Measurements from ENCODE around the gene PERCC1.

PERCC1 gene

GRCh38 chr16:1390239-1390779, 40.6 kb upstream of the PERCC1 start:
- TF ChIP-seq, protein P1, sequence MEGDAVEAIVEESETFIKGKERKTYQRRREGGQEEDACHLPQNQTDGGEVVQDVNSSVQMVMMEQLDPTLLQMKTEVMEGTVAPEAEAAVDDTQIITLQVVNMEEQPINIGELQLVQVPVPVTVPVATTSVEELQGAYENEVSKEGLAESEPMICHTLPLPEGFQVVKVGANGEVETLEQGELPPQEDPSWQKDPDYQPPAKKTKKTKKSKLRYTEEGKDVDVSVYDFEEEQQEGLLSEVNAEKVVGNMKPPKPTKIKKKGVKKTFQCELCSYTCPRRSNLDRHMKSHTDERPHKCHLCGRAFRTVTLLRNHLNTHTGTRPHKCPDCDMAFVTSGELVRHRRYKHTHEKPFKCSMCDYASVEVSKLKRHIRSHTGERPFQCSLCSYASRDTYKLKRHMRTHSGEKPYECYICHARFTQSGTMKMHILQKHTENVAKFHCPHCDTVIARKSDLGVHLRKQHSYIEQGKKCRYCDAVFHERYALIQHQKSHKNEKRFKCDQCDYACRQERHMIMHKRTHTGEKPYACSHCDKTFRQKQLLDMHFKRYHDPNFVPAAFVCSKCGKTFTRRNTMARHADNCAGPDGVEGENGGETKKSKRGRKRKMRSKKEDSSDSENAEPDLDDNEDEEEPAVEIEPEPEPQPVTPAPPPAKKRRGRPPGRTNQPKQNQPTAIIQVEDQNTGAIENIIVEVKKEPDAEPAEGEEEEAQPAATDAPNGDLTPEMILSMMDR (IDR thresholded peaks at IDR 0.05; ENCODE audit: control insufficient read depth, insufficient read depth, low read depth, low read length, missing control alignments): no peak
- no peak for DNase-seq (ENCODE audit: low read depth)
- H3K4me3 ChIP-seq (ENCODE audit: control insufficient read depth, low read depth, low read length): no peak overlapping the region

DNA sequence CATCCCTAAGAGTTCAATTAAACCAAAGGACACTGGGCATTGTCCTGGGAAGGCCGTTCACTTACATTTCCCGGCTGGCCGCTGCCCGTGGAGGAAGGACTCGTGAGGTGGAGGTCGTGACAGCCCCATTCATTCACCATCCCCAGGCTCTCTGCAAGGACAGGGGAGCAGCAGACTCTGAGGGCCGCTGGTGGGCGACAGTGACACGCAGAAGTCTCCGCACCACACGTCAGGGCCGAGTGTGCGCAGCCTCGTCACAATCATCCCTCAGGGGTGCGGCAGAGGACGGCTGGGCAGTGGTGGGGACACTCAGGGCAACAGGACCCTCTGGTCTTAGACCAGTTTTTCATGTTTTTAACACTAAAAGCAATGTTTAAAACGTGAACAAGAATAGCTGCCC, 38.1 kb upstream of the PERCC1 start:
- TF ChIP-seq, protein P1 (IDR thresholded peaks at IDR 0.05; ENCODE audit: control insufficient read depth, insufficient read depth, low read depth, low read length, missing control alignments): no peak
- DNase-seq (ENCODE audit: low read depth): no peak
- no peak overlapping the region for H3K4me3 ChIP-seq (ENCODE audit: control insufficient read depth, low read depth, low read length)

- no peak for DNase-seq (ENCODE audit: low read depth)
- TF ChIP-seq, protein P1 (IDR thresholded peaks at IDR 0.05; ENCODE audit: control insufficient read depth, insufficient read depth, low read depth, low read length, missing control alignments): no peak
- H3K4me3 ChIP-seq (ENCODE audit: control insufficient read depth, low read depth, low read length): no peak overlapping the region
Observed at GRCh38 chr16:1393613-1394176, 37.2 kb upstream of the PERCC1 start.

DNA sequence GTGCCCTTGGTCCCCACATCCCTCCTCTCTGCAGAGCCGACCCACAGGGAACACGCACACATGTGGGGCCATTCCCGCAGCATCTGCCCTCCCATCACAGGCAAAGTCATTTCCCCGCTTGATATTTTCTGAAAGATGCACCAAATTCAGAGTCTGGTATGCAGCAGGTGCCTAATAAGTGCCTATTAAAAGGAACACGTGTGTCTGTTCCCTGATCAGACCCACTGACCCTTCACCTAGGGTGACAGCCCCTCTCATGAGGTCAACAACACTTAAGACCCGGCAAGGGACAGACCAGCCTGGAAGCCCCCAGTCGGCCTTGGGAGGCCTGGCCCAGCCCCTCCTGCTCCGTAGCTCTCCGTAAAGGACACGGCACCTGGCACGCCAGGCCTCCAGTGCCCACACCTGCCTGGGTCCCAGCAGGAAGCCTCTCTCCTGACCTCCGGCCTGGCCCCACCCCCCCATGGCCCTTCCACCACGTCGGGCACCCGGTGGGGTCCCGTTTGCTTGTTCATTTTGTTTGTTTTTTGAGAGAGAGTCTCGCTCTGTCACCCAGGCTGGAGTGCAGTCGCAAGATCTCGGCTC, 36.4 kb upstream of the PERCC1 start:
- no peak for DNase-seq (ENCODE audit: low read depth)
- no peak overlapping the region for H3K4me3 ChIP-seq (ENCODE audit: control insufficient read depth, low read depth, low read length)
- TF ChIP-seq, protein P1 (IDR thresholded peaks at IDR 0.05; ENCODE audit: control insufficient read depth, insufficient read depth, low read depth, low read length, missing control alignments): no peak

GRCh38 chr16:1395444-1396031, 35.3 kb upstream of the PERCC1 start:
- DNase-seq (ENCODE audit: low read depth): no peak

DNA sequence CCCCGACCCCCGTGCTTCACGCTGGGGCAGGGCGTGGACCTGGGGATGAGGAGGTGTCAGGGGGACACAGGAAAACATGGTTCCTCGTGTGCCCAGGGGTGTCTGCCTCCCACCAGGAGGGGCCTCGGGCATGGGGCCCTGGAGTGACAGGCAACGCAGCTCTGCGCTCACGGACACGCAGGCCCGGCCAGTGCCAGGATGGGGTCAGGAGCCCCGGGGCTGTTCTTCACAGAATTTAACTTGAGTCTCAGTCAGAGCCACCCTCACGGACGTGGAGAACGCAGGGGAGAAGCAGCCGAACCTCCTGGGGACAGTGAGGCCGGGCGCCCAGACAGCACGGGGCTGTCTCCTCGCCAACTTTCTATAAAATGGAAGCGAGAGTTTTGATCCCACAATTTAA, 33.1 kb upstream of the PERCC1 start:
- TF ChIP-seq, protein P1 (IDR thresholded peaks at IDR 0.05; ENCODE audit: control insufficient read depth, insufficient read depth, low read depth, low read length, missing control alignments): no peak
- DNase-seq (ENCODE audit: low read depth): no peak
- H3K4me3 ChIP-seq (ENCODE audit: control insufficient read depth, low read depth, low read length): no peak overlapping the region

More at GRCh38 chr16:1395444-1396031, 35.3 kb upstream of the PERCC1 start:
- TF ChIP-seq, protein P1 (IDR thresholded peaks at IDR 0.05; ENCODE audit: control insufficient read depth, insufficient read depth, low read depth, low read length, missing control alignments): no peak
- no peak overlapping the region for H3K4me3 ChIP-seq (ENCODE audit: control insufficient read depth, low read depth, low read length)
